ENCODE data around the gene KLHDC7B. TPM values are rescaled to one million over a fixed set of nuclear protein-coding genes. Genes with fewer than 3 reads are reported as not detected.

KLHDC7B gene
- total RNA-seq, 2 donors from 2014 or later: 0.15 TPM; not detected in 1

- ATAC-seq: peak in 1 of 2 donors; percentile 53
- DNase-seq: peak; percentile 58
- intact Hi-C loops (cut with DNase I): loop anchor here in 1 of 2 donors (10.0 kb wide), 1 partner anchor 73 kb away; no protein-coding TSS in a partner anchor
Measured at GRCh38 chr22:50541667-50542026, 4.1 kb upstream of the KLHDC7B start.

GRCh38 chr22:50542416-50542927, 3.2 kb upstream of the KLHDC7B start:
- no peak for DNase-seq
- ATAC-seq: peak in 1 of 2 donors; percentile 2
- intact Hi-C loops (cut with DNase I): loop anchor here in 1 of 2 donors (10.0 kb wide), 1 partner anchor 72 kb away; no protein-coding TSS in a partner anchor

- DNase-seq (peak; percentile 84), ATAC-seq (peak; percentile 52 to 67)
- intact Hi-C loops (cut with DNase I): loop anchor here in 1 of 2 donors (10.0 kb wide), 1 partner anchor 71 kb away; no protein-coding TSS in a partner anchor
Measured at GRCh38 chr22:50544078-50544745, 1.5 kb upstream of the KLHDC7B start.

- ATAC-seq (no peak), DNase-seq (peak; percentile 19)
- intact Hi-C loops (cut with DNase I): loop anchor here in 1 of 2 donors (10.0 kb wide), 1 partner anchor 70 kb away; no protein-coding TSS in a partner anchor
Measured at GRCh38 chr22:50544746-50545253, 899 bp upstream of the KLHDC7B start.

GRCh38 chr22:50546326-50547262, 895 bp downstream of the KLHDC7B start:
- intact Hi-C loops (cut with DNase I): loop anchor here in 1 of 2 donors (10.0 kb wide), 1 partner anchor 68 kb away; no protein-coding TSS in a partner anchor
- ATAC-seq: no peak
- DNase-seq: no peak

GRCh38 chr22:50547263-50547985, 1.7 kb downstream of the KLHDC7B start:
- no peak for ATAC-seq
- DNase-seq: no peak
- intact Hi-C loops (cut with DNase I): loop anchor here in 1 of 2 donors (10.0 kb wide), 1 partner anchor 67 kb away; no protein-coding TSS in a partner anchor

- no peak for DNase-seq
- intact Hi-C loops (cut with DNase I): loop anchor here in 1 of 2 donors (10.0 kb wide), 1 partner anchor 67 kb away; no protein-coding TSS in a partner anchor
- ATAC-seq: peak in 1 of 2 donors; percentile 29
Measured at GRCh38 chr22:50548040-50548920, 2.6 kb downstream of the KLHDC7B start.

GRCh38 chr22:50548921-50549790, 3.5 kb downstream of the KLHDC7B start:
- intact Hi-C loops (cut with DNase I): loop anchor here in 1 of 2 donors (10.0 kb wide), 1 partner anchor 66 kb away; no protein-coding TSS in a partner anchor
- ATAC-seq (no peak), DNase-seq (no peak)

GRCh38 chr22:50550395-50550794, 4.7 kb downstream of the KLHDC7B start:
- intact Hi-C loops (cut with DNase I): no loop called here
- no peak for DNase-seq
- ATAC-seq: no peak

GRCh38 chr22:50551160-50551752, 5.6 kb downstream of the KLHDC7B start:
- intact Hi-C loops (cut with DNase I): no loop called here
- DNase-seq (peak; percentile 12), ATAC-seq (no peak)

GRCh38 chr22:50553310-50553709, 7.6 kb downstream of the KLHDC7B start:
- intact Hi-C loops (cut with DNase I): no loop called here
- DNase-seq (peak; percentile 2), ATAC-seq (no peak)

GRCh38 chr22:50556703-50557102, 11.0 kb downstream of the KLHDC7B start:
- no peak for ATAC-seq
- intact Hi-C loops (cut with DNase I): no loop called here

GRCh38 chr22:50560034-50560433, 14.3 kb downstream of the KLHDC7B start:
- no peak for ATAC-seq
- intact Hi-C loops (cut with DNase I): no loop called here
- DNase-seq: no peak

More at GRCh38 chr22:50556703-50557102, 11.0 kb downstream of the KLHDC7B start:
- DNase-seq: no peak

GRCh38 chr22:50561401-50562358, 16.0 kb downstream of the KLHDC7B start:
- no peak for ATAC-seq
- intact Hi-C loops (cut with DNase I): loop anchor here in 1 of 2 donors (2.0 kb wide), 1 partner anchor 37 kb away; the partner anchor contains the start of gene SCO2
- no peak for DNase-seq

All from left cardiac atrium (tissue), 4 donors.